Adrenal gland (tissue), 12 donors: ENCODE measurements around the gene VEZF1. TPM values are rescaled to one million over a fixed set of nuclear protein-coding genes. Genes with fewer than 3 reads are reported as not detected.

Experiments
- DNase-seq, 7 donors: peaks; one replicate each; pipeline ENCODE4 v3.0.0-alpha.2; 2019 to 2020
- H3K27ac ChIP-seq, 5 donors: fragments of 200-600 bp; sonication (generic) in 4 of 5; 1 replicate in 3 of 5; 2 replicates in 2 of 5; pipeline versions ENCODE4 v1.5.1 to v1.8.0; 2016 to 2020; ENCODE audit warnings: mild to moderate bottlenecking in 1 of 5
- H3K27me3 ChIP-seq: fragments of 200-600 bp; 2 replicates; pipeline ENCODE4 v1.8.0; 2021
- H3K36me3 ChIP-seq, 2 donors: fragments of 200-600 bp; replicated peaks in 1 of 2; 1 replicate in 1 of 2; 2 replicates in 1 of 2; pipeline versions ENCODE4 v1.5.1 to v1.8.0; 2018 to 2022
- H3K4me1 ChIP-seq, 2 donors: fragments of 200-600 bp; replicated peaks in 1 of 2; 1 replicate in 1 of 2; 2 replicates in 1 of 2; pipeline versions ENCODE4 v1.5.1 to v1.8.0; 2018 to 2021
- H3K4me3 ChIP-seq, 4 donors: fragments of 200-600 bp; sonication (generic) in 3 of 4; one replicate each; pipeline ENCODE4 v1.5.1; 2016 to 2018
- H3K9me3 ChIP-seq, 3 donors: fragments of 200-600 bp; sonication (generic) in 1 of 3; replicated peaks in 1 of 3; 1 replicate in 2 of 3; 2 replicates in 1 of 3; pipeline versions ENCODE4 v1.5.1 to v1.8.0; 2016 to 2021
- POLR2A ChIP-seq, 2 donors: fragments of 450-650 bp; IDR thresholded peaks; one replicate each; pipeline ENCODE4 v1.6.1; 2017; ENCODE audit warnings: antibody characterized with exemption in 2 of 2, mild to moderate bottlenecking in 2 of 2, moderate library complexity in 1 of 2
- WGBS, 4 donors: extraction: QIAGEN DNeasy Blood & Tissue Kit in 2 of 4; methylation state at CpG; one replicate each; pipeline versions ENCODE4 v1.1.5 to v1.1.7; 2013 to 2017; 5-methylcytosine and 5-hydroxymethylcytosine counted together
- intact Hi-C, 2 donors: fragments of 100-400 bp; cut with DNase I; formaldehyde crosslinking; loops; one replicate each; pipeline versions ENCODE4 v1.14.1 to v1.15.0; 2022 to 2023
- polyA plus RNA-seq, 3 donors: library from polyadenylated mRNA; stranded (reverse); fragments of 200-250 nt in 2 of 3; fragments of 350-450 nt in 1 of 3; fragmentation: Illumina TruSeq in 1 of 3; extraction: RNeasy Lipid Tissue Mini Kit (QIAGEN cat#74804) in 1 of 3; gene quantifications; one replicate each; pipeline ENCODE4 v1.2.3, GENCODE V29; 2013 to 2014
- total RNA-seq, 9 donors: library from RNA; depleted of rRNA in 4 of 9; stranded (reverse); fragments of >200 nt in 4 of 9; fragments of 120-200 nt in 1 of 9; fragmentation: NEBNext Ultra II Directional in 1 of 9; extraction: Animal tissue kit (Norgen Biotek cat#: 25700) in 1 of 9; gene quantifications; one replicate each; pipeline versions ENCODE4 v1.1.0 to v1.2.4, GENCODE V29; 2013 to 2023
- TF ChIP-seq, protein P1 (sequence below), 6 experiments: fragments of 450-650 bp in 4 of 6; fragments of 200-600 bp in 2 of 6; sonication (generic) in 1 of 6; IDR thresholded peaks; 1 replicate in 5 of 6; 2 replicates in 1 of 6; pipeline versions ENCODE4 v1.5.1 to v1.8.0; 2016 to 2021; ENCODE audit warnings: antibody characterized with exemption in 6 of 6, mild to moderate bottlenecking in 2 of 6, moderate library complexity in 1 of 6
- donor health status: healthy with polysubstance abuse.
- donor health status: Bipolar disorder and iron deficiency.
- donor health status: DM: yes; HTN: yes; CAD: no.
- donor health status: DM: no; HTN: no; CAD: no.
- donor health status: DM: no; HTN: no; CAD: no.
- donor health status: DM: yes; HTN: yes; CAD: no.

The VEZF1 gene
- total and polyA plus RNA-seq, 12 donors: 14.1 to 105 (median 65.1) TPM

DNA sequence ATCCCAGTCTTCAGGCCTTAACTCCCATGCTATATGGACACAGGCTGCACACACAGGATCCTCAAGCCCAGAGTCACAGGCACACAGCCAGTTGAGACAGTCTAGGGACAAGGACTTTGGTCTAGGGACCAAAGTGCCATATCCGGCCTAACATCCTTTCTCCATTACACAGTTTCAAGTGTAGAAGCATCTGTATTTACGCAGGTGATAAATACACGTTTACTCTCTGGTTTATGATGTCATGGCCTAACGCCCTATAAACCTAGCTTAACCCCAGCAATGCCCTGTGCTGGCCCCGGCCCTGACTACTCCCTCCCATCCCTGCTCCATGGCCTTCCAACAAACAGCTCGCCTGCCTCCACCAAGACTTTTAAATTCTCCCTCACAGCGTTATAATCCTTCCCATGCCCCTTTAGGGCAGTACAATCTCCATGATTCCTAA lies 50.0 kb downstream of the VEZF1 start:
- Histone ChIP-seq H3K27ac (peak overlapping the region in 1 of 5 donors; percentile 38), H3K36me3 (no peaks in the 10 kb centered on the region), H3K27me3 (no peaks in the 10 kb centered on the region), H3K4me1 (peaks cover 40 to 73% of the 10 kb centered on the region in 2 donors), H3K4me3 (no peak overlapping the region), H3K9me3 (no peaks in the 10 kb centered on the region)
- TF ChIP-seq POLR2A (IDR thresholded peaks at IDR 0.05): no peak
- TF ChIP-seq, protein P1, sequence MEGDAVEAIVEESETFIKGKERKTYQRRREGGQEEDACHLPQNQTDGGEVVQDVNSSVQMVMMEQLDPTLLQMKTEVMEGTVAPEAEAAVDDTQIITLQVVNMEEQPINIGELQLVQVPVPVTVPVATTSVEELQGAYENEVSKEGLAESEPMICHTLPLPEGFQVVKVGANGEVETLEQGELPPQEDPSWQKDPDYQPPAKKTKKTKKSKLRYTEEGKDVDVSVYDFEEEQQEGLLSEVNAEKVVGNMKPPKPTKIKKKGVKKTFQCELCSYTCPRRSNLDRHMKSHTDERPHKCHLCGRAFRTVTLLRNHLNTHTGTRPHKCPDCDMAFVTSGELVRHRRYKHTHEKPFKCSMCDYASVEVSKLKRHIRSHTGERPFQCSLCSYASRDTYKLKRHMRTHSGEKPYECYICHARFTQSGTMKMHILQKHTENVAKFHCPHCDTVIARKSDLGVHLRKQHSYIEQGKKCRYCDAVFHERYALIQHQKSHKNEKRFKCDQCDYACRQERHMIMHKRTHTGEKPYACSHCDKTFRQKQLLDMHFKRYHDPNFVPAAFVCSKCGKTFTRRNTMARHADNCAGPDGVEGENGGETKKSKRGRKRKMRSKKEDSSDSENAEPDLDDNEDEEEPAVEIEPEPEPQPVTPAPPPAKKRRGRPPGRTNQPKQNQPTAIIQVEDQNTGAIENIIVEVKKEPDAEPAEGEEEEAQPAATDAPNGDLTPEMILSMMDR (IDR thresholded peaks at IDR 0.05): no peak
- intact Hi-C loops: no loop called here
- 68 to 76% (median 71%) methylated on average over 7 of the region's 7 CpGs for WGBS, 4 donors
- no peak for DNase-seq

DNA sequence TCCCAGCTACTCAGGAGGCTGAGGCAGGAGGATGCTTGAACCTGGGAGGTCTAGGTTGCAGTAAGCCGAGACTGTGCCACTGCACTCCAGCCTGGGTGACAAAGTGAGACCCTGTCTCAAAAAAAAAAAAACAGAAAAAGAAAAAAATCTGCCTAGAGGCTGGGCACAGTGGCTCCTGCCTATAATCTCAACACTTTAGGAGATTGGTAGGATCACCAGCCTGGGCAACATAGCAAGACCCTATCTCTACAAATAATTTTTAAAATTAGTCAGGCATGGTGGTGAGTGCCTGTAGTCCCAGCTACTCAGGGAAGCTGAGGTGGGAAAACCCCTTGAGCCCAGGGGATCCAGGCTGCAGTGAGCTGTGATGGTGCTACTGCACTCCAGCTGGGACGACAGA lies 50.6 kb downstream of the VEZF1 start:
- DNase-seq: no peak
- H3K27ac ChIP-seq: peak overlapping the region in 2 of 5 donors; percentile 71 to 77
- H3K4me1 ChIP-seq: peaks cover 37 to 68% of the 10 kb centered on the region in 2 donors
- no peaks in the 10 kb centered on the region for H3K9me3 ChIP-seq
- no peak for TF ChIP-seq POLR2A (IDR thresholded peaks at IDR 0.05)
- TF ChIP-seq, protein P1 (IDR thresholded peaks at IDR 0.05): no peak
- intact Hi-C loops: no loop called here
- H3K36me3 ChIP-seq: no peaks in the 10 kb centered on the region
- H3K4me3 ChIP-seq: no peak overlapping the region
- WGBS, 4 donors: 92 to 98% (median 95%) methylated on average over 2 of the region's 2 CpGs
- no peaks in the 10 kb centered on the region for H3K27me3 ChIP-seq

DNA sequence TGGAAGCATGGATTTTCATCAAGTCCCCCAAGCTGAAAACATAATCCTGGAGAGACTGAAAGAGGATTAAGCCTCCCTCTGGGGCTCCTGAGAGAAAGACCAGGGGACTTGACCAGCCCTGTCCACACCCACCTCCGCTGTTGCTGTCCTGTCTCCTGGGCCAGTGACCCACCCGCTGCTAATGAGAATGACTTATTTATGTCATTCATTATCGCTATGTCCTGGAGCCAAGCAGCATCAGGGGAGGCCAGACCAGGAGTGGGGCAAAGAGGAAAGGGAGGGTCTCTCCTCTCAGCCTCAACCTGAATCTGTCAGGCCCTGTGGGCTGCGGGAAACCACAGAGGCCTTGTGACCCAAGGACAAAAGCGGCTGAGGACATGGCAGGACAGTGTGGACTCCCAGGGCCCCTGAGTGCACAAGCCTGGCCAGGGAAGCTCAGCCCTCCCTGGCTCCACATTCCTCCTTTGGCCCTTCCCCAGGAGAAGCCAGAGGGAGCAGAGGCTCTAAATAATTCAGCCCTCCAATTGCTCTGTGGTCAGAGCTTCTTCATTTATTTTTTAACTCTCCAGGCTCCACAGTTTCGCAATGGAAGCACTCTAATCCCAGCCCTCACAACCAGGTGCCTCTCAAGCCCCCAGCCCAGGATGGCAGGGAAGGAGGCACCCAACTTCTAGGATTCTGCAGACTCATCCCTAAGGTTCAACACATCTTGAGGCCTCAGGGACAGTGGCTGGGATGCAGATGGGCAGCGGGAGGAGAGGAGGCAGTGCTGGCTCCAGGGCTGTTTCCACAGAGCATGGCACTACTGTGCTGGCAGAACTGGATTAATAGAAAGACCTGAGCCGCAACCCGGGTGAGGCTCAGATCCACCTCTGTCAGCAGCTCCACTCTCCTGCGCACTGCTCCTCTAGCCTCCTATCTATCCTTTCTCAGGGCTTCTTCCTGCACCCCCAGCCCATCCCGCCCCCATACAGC lies 51.9 kb downstream of the VEZF1 start:
- DNase-seq: peak in 6 of 7 donors; percentile 56 to 84 (median 70)
- intact Hi-C loops: no loop called here
- 51 to 58% (median 53%) methylated on average over 9 to 11 of the region's 11 CpGs for WGBS, 4 donors
- no peaks in the 10 kb centered on the region for H3K27me3 ChIP-seq
- H3K4me3 ChIP-seq: no peak overlapping the region
- H3K4me1 ChIP-seq: peaks cover 28 to 65% of the 10 kb centered on the region in 2 donors
- H3K36me3 ChIP-seq: no peaks in the 10 kb centered on the region
- peak overlapping the region; percentile 71 to 87 (median 77) for H3K27ac ChIP-seq
- no peaks in the 10 kb centered on the region for H3K9me3 ChIP-seq
- TF ChIP-seq, protein P1 (IDR thresholded peaks at IDR 0.05): no peak
- TF ChIP-seq POLR2A (IDR thresholded peaks at IDR 0.05): peak in 1 of 2 donors; percentile 15

DNA sequence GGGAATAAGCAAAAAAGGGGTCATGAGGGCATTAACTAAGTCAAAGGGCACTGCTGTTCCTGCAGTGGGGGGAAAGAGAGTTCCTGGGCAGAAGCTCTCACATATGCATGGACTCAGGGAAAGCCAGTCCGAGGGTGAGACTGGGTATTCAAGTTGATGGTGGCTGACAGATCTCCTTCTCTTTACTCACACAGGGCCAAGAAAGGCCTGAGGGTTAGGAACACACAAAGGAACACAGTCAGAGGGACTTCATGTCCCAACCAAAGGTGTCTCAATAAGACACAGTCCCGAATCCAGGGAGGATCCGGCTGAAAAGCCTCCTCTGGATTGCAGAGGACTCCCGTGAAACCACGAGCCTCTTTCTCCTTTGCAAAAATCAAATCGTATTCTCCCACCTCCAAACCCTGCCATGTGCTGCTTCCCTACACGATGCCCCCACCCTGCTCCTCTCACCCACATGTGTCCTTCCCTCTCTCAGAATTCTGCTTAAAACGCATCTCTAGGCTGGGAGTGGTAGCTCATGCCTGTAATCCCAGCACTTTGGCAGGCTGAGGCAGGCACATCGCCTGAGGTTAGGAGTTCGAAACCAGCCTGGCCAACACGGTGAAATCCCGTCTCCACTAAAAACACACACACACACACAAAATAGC lies 56.4 kb downstream of the VEZF1 start:
- H3K4me3 ChIP-seq: no peak overlapping the region
- DNase-seq: no peak
- 85 to 92% (median 87%) methylated on average over 12 of the region's 12 CpGs for WGBS, 4 donors
- H3K27me3 ChIP-seq: no peaks in the 10 kb centered on the region
- H3K27ac ChIP-seq: no peak overlapping the region
- TF ChIP-seq, protein P1 (IDR thresholded peaks at IDR 0.05): no peak
- TF ChIP-seq POLR2A (IDR thresholded peaks at IDR 0.05): no peak
- H3K9me3 ChIP-seq: no peaks in the 10 kb centered on the region
- H3K4me1 ChIP-seq: peaks cover 22 to 53% of the 10 kb centered on the region in 2 donors
- H3K36me3 ChIP-seq: no peaks in the 10 kb centered on the region
- intact Hi-C loops: no loop called here
